Esophagus muscularis mucosa (tissue), 4 donors: ENCODE data around the gene ROBO4.

Source experiments
- EP300 ChIP-seq: sonication (generic); formaldehyde crosslinking; IDR thresholded peaks from one replicate; pipeline ENCODE4 v1.6.1; 2017; ENCODE audit warnings: antibody characterized with exemption
- POLR2A ChIP-seq: fragments of 450-650 bp; IDR thresholded peaks from one replicate; pipeline ENCODE4 v1.6.1; 2017; ENCODE audit warnings: antibody characterized with exemption, moderate library complexity, mild to moderate bottlenecking, low read depth
- TF ChIP-seq, protein P1 (sequence below), 3 experiments: fragments of 200-600 bp in 2 of 3; fragments of 450-650 bp in 1 of 3; sonication (generic) in 2 of 3; IDR thresholded peaks; one replicate each; pipeline ENCODE4 v1.5.1; 2017 to 2019; ENCODE audit warnings: antibody characterized with exemption in 3 of 3, mild to moderate bottlenecking in 2 of 3, moderate library complexity in 1 of 3

DNA sequence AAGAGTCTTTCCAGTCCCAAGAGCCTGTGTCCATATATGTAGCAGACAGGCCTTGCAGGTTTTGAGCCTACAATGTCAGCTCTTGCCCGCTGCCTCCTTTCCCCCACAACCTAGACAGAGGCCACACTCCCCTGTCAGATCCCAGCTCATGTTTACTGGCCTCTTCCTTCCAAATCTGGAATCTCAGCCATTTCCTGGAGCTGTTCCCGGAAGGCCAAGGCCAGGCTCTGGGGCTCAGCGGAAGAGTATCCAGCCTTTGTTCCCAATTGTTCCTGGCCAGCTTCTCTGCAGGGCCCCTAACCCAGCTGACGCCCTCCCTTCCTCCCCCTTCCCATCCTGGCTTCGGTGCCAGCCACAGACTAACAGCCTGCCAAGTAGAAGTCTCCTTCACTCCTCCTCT lies 1.0 kb upstream of the ROBO4 start:
- TF ChIP-seq, protein P1, sequence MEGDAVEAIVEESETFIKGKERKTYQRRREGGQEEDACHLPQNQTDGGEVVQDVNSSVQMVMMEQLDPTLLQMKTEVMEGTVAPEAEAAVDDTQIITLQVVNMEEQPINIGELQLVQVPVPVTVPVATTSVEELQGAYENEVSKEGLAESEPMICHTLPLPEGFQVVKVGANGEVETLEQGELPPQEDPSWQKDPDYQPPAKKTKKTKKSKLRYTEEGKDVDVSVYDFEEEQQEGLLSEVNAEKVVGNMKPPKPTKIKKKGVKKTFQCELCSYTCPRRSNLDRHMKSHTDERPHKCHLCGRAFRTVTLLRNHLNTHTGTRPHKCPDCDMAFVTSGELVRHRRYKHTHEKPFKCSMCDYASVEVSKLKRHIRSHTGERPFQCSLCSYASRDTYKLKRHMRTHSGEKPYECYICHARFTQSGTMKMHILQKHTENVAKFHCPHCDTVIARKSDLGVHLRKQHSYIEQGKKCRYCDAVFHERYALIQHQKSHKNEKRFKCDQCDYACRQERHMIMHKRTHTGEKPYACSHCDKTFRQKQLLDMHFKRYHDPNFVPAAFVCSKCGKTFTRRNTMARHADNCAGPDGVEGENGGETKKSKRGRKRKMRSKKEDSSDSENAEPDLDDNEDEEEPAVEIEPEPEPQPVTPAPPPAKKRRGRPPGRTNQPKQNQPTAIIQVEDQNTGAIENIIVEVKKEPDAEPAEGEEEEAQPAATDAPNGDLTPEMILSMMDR (IDR thresholded peaks at IDR 0.05): no peak
- no peak for TF ChIP-seq POLR2A
- no peak for TF ChIP-seq EP300
